NCI-H2227 (cell line): ENCODE data around the gene RBM7.

Source experiments
- DNase-seq: peaks from one replicate; lab custom pipeline; 2025; ENCODE audit not compliant: unreplicated experiment; lab: John Stamatoyannopoulos, UW

Gene RBM7

DNA sequence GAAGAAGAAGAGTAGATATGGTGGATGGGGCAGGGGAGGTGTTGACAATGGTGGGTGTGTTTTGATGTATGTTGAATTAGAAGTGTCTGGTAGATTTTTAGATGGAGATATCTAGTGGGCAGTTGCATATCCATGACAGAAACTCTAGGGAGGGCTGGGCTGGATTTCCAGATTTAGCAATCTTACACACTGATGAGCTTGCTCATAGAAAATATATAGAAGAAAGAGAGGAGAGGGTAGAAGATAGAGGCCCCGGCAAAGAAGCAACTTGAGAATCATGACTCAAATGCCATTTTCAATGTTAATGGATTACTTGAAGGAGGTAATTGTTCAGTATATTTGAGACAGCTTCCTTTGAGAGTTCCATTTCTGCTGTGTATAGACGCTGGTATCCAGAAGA lies 47.0 kb downstream of the RBM7 start:
- no peak for DNase-seq

DNA sequence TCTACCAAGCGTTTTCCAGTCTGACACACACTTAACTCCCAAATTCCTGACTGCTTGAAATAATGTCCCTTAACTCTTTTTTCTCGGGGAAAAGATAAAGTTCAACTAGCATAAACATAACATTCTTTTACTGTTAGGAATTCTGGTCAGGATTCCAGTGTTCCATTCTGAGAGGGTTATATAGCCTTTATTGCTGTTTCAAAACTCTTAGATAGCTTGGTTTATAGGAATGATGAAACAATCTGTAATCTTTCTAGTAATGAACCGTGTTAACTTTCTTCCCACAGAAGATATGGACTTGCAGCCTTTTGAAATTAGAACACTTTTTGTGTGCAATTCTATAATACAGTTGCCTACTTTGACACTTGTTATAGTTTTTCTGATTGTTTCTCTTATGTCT lies 47.4 kb downstream of the RBM7 start:
- DNase-seq, result no peak

DNA sequence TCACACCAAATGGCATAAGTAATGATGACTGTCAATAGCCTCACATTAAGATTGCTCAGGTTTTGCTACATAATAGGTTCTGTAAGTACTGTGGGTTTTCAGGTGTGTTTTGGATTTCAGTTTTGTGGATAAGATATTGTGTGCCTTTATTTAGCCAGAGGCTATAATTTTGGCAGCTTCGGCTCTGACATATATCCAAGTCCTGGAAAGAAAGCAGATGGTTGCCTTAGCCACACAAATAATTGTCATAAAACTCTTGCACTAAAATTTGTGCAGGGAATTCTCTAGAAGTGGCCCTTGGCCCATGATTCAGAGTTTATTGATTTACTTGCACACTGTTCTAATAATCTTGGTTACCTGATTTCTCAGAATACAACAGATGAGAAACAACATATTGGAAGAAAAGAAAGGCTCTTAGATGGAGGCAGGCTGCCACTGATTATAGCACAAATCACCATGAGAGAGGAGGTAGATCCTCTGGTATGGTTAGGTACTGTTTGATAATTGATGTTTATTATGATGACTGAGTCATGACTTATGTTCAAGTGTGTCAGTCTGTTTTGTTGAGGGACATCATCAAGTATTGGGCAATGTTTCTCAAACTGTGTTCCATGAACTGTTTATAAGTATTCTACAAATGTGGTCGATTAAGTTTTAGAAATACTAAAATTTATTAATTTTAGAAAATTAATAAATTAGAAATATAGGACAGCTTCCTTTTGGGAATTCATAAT lies 48.5 kb downstream of the RBM7 start:
- DNase-seq, result no peak

DNA sequence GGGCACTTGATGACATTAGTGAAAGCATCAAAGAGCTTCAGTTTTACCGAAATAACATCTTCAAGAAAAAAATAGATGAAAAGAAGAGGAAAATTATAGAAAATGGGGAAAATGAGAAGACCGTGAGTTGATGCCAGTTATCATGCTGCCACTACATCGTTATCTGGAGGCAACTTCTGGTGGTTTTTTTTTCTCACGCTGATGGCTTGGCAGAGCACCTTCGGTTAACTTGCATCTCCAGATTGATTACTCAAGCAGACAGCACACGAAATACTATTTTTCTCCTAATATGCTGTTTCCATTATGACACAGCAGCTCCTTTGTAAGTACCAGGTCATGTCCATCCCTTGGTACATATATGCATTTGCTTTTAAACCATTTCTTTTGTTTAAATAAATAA lies 49.4 kb downstream of the RBM7 start:
- DNase-seq, result no peak

DNA sequence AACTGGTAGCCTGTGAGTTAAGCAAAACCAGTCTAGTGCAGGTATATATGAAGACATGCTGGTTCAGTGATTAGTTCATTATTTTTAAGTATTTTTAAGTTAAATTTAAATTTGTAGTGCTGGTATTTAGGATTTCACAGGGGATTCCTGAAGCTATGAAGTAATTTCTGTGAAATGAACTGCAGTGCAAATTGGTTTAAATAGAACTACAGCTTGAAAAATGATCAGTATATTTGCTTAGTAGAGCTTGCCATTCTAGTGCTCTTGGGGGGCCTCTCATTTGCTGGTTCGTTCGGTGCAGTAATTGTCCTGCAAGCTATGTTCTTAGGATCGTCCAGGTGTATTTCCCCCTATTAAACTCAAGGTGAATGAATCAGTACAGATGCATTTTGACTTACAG lies 51.9 kb downstream of the RBM7 start:
- DNase-seq, result no peak
